Adrenal gland (tissue), 12 donors: Measurements from ENCODE around the gene PNMA5. TPM values are rescaled to one million over a fixed set of nuclear protein-coding genes. Genes with fewer than 3 reads are reported as not detected.
A peak's percentile ranks its signal among the peaks of the same experiment; 100 is the strongest.

Source experiments
- DNase-seq, 7 donors: peaks; one replicate each; pipeline ENCODE4 v3.0.0-alpha.2; 2019 to 2020
- H3K27ac ChIP-seq, 5 donors: fragments of 200-600 bp; sonication (generic) in 4 of 5; 1 replicate in 3 of 5; 2 replicates in 2 of 5; pipeline versions ENCODE4 v1.5.1 to v1.8.0; 2016 to 2020; ENCODE audit warnings: mild to moderate bottlenecking in 1 of 5
- H3K27me3 ChIP-seq: fragments of 200-600 bp; 2 replicates; pipeline ENCODE4 v1.8.0; 2021
- H3K36me3 ChIP-seq, 2 donors: fragments of 200-600 bp; replicated peaks in 1 of 2; 1 replicate in 1 of 2; 2 replicates in 1 of 2; pipeline versions ENCODE4 v1.5.1 to v1.8.0; 2018 to 2022
- H3K4me1 ChIP-seq, 2 donors: fragments of 200-600 bp; replicated peaks in 1 of 2; 1 replicate in 1 of 2; 2 replicates in 1 of 2; pipeline versions ENCODE4 v1.5.1 to v1.8.0; 2018 to 2021
- H3K4me3 ChIP-seq, 4 donors: fragments of 200-600 bp; sonication (generic) in 3 of 4; one replicate each; pipeline ENCODE4 v1.5.1; 2016 to 2018
- H3K9me3 ChIP-seq, 3 donors: fragments of 200-600 bp; sonication (generic) in 1 of 3; replicated peaks in 1 of 3; 1 replicate in 2 of 3; 2 replicates in 1 of 3; pipeline versions ENCODE4 v1.5.1 to v1.8.0; 2016 to 2021
- POLR2A ChIP-seq, 2 donors: fragments of 450-650 bp; IDR thresholded peaks; one replicate each; pipeline ENCODE4 v1.6.1; 2017; ENCODE audit warnings: antibody characterized with exemption in 2 of 2, mild to moderate bottlenecking in 2 of 2, moderate library complexity in 1 of 2
- WGBS, 4 donors: extraction: QIAGEN DNeasy Blood & Tissue Kit in 2 of 4; methylation state at CpG; one replicate each; pipeline versions ENCODE4 v1.1.5 to v1.1.7; 2013 to 2017; 5-methylcytosine and 5-hydroxymethylcytosine counted together
- intact Hi-C, 2 donors: fragments of 100-400 bp; cut with DNase I; formaldehyde crosslinking; loops; one replicate each; pipeline versions ENCODE4 v1.14.1 to v1.15.0; 2022 to 2023
- polyA plus RNA-seq, 3 donors: library from polyadenylated mRNA; stranded (reverse); fragments of 200-250 nt in 2 of 3; fragments of 350-450 nt in 1 of 3; fragmentation: Illumina TruSeq in 1 of 3; extraction: RNeasy Lipid Tissue Mini Kit (QIAGEN cat#74804) in 1 of 3; gene quantifications; one replicate each; pipeline ENCODE4 v1.2.3, GENCODE V29; 2013 to 2014
- total RNA-seq, 9 donors: library from RNA; depleted of rRNA in 4 of 9; stranded (reverse); fragments of >200 nt in 4 of 9; fragments of 120-200 nt in 1 of 9; fragmentation: NEBNext Ultra II Directional in 1 of 9; extraction: Animal tissue kit (Norgen Biotek cat#: 25700) in 1 of 9; gene quantifications; one replicate each; pipeline versions ENCODE4 v1.1.0 to v1.2.4, GENCODE V29; 2013 to 2023
- TF ChIP-seq, protein P1 (sequence below), 6 experiments: fragments of 450-650 bp in 4 of 6; fragments of 200-600 bp in 2 of 6; sonication (generic) in 1 of 6; IDR thresholded peaks; 1 replicate in 5 of 6; 2 replicates in 1 of 6; pipeline versions ENCODE4 v1.5.1 to v1.8.0; 2016 to 2021; ENCODE audit warnings: antibody characterized with exemption in 6 of 6, mild to moderate bottlenecking in 2 of 6, moderate library complexity in 1 of 6
- donor health status: healthy with polysubstance abuse.
- donor health status: Bipolar disorder and iron deficiency.
- donor health status: DM: yes; HTN: yes; CAD: no.
- donor health status: DM: no; HTN: no; CAD: no.
- donor health status: DM: no; HTN: no; CAD: no.
- donor health status: DM: yes; HTN: yes; CAD: no.

The PNMA5 gene
- total and polyA plus RNA-seq, 12 donors = 0.07 to 0.16 TPM; not detected in 10

DNA sequence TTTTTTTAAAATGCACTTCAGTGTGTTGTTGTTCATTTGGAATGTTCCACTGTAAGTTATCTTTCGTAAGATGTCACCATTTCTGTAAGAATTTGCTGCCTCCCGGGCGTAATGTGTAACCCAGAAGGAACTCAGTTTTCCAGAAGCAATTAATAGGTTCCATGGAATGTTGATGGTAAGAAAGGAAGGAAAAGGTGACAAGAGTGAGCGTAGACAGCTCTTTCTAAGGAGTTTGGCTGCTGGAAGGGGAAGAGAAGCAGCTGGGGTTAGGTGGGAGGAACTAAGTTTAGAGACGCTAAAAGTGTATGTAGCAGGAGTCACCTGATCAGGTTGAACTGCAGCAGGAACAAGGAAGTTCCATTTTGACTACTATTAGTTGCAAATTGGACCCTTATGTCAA is 35.9 kb downstream of the PNMA5 start:
- TF ChIP-seq, protein P1, sequence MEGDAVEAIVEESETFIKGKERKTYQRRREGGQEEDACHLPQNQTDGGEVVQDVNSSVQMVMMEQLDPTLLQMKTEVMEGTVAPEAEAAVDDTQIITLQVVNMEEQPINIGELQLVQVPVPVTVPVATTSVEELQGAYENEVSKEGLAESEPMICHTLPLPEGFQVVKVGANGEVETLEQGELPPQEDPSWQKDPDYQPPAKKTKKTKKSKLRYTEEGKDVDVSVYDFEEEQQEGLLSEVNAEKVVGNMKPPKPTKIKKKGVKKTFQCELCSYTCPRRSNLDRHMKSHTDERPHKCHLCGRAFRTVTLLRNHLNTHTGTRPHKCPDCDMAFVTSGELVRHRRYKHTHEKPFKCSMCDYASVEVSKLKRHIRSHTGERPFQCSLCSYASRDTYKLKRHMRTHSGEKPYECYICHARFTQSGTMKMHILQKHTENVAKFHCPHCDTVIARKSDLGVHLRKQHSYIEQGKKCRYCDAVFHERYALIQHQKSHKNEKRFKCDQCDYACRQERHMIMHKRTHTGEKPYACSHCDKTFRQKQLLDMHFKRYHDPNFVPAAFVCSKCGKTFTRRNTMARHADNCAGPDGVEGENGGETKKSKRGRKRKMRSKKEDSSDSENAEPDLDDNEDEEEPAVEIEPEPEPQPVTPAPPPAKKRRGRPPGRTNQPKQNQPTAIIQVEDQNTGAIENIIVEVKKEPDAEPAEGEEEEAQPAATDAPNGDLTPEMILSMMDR (IDR thresholded peaks at IDR 0.05) = no peak
- no peak for TF ChIP-seq POLR2A (IDR thresholded peaks at IDR 0.05)
- intact Hi-C loops = no loop called here
- Histone ChIP-seq H3K4me1 (no peaks in the 10 kb centered on the region), H3K27me3 (no peaks in the 10 kb centered on the region), H3K36me3 (no peaks in the 10 kb centered on the region), H3K27ac (peak overlapping the region in 3 of 5 donors; percentile 10 to 74 (median 30)), H3K4me3 (peak overlapping the region in 1 of 4 donors; percentile 34), H3K9me3 (no peaks in the 10 kb centered on the region)
- no peak for DNase-seq
- WGBS, 4 donors = 80 to 90% (median 85%) methylated on average over 5 of the region's 5 CpGs

DNA sequence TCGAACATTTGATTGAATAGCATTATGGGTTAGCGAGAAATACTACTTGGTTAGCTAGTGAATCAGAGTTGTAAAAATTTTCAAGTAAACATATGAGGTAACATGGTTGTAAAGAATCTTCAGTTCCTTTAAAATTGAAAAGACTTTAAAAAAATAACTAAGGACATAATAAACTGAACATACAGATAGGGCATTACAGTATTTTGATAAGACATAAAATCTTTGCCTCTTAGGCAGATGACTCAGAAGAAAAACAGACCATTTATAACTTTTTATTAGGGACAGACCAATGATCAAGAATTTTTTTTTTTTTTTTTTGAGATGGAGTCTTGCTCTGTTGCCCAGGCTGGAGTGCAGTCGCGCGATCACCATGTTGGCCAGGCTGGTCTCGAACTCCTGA is 43.1 kb downstream of the PNMA5 start:
- Histone ChIP-seq H3K4me3 (no peak overlapping the region), H3K36me3 (no peaks in the 10 kb centered on the region), H3K27ac (no peak overlapping the region), H3K27me3 (no peaks in the 10 kb centered on the region), H3K4me1 (no peaks in the 10 kb centered on the region), H3K9me3 (no peaks in the 10 kb centered on the region)
- 84 to 96% (median 93%) methylated on average over 6 of the region's 6 CpGs for WGBS, 4 donors
- TF ChIP-seq POLR2A (IDR thresholded peaks at IDR 0.05) = no peak
- TF ChIP-seq, protein P1 (IDR thresholded peaks at IDR 0.05) = no peak
- DNase-seq = no peak
- intact Hi-C loops = loop anchor here in 1 of 2 donors (5.0 kb wide), 1 partner anchor 442 kb away; no protein-coding TSS in a partner anchor

DNA sequence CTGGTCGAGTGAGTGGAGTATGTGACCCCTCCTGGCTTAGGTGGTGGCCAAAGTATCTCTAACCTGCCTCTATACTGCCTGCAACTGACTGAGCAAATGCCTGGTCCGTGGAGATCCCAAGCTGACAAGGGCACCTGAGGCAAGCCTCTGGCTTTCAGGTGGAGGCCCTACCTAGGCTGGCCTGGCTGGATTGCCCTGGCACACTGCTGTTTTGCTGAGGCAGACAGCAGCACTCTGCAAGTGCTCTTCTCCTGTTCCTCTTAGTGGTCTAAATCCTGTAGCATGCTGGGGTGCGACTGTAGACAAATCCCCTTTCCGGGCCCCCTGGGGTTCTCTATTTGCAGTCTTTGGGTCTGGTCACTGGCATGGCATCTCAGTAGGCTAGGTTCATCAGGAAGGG is 44.8 kb downstream of the PNMA5 start:
- intact Hi-C loops = no loop called here
- Histone ChIP-seq H3K36me3 (no peaks in the 10 kb centered on the region), H3K27me3 (no peaks in the 10 kb centered on the region), H3K9me3 (no peaks in the 10 kb centered on the region), H3K4me1 (no peaks in the 10 kb centered on the region), H3K4me3 (no peak overlapping the region), H3K27ac (no peak overlapping the region)
- 64 to 93% (median 69%) methylated on average over 3 to 4 of the region's 4 CpGs for WGBS, 4 donors
- TF ChIP-seq, protein P1 (IDR thresholded peaks at IDR 0.05) = no peak
- TF ChIP-seq POLR2A (IDR thresholded peaks at IDR 0.05) = no peak
- no peak for DNase-seq

DNA sequence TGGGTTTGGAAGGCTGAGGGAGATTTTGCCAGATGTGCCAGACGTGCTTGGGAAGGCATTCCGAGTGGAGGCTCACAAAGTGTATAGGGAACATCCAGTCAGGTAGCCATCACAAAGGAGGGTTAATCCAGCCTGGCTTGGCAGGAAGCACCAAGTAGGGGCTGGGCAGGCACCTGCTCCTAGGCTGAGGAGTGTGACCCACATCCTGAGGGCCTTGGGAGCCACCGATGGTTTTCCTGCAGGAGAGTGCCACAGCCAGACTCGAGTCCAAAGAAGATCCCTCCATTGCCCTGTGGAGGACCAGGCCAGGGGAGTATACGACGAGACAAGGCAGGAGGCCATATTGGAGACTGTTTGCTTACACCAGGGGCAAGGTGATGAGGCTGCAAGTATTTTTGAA is 47.2 kb downstream of the PNMA5 start:
- H3K27ac ChIP-seq = no peak overlapping the region
- H3K36me3 ChIP-seq = no peaks in the 10 kb centered on the region
- TF ChIP-seq POLR2A (IDR thresholded peaks at IDR 0.05) = no peak
- TF ChIP-seq, protein P1 (IDR thresholded peaks at IDR 0.05) = no peak
- H3K27me3 ChIP-seq = no peaks in the 10 kb centered on the region
- 83 to 92% (median 86%) methylated on average over 4 to 6 of the region's 6 CpGs for WGBS, 4 donors
- no peaks in the 10 kb centered on the region for H3K9me3 ChIP-seq
- peak in 1 of 7 donors; percentile 3 for DNase-seq
- intact Hi-C loops = no loop called here
- H3K4me1 ChIP-seq = no peaks in the 10 kb centered on the region
- no peak overlapping the region for H3K4me3 ChIP-seq
